GM18508 (cell line): ENCODE measurements around the gene MAPK10.
A peak's percentile ranks its signal among the peaks of the same experiment; 100 is the strongest.

Experiments
- ATAC-seq: cut with Tn5 transposase; IDR thresholded peaks from one replicate; pipeline ENCODE4 v1.9.1; 2021; ENCODE audit warnings: moderate number of reproducible peaks; ENCODE audit not compliant: insufficient read depth, unreplicated experiment

Gene MAPK10

DNA sequence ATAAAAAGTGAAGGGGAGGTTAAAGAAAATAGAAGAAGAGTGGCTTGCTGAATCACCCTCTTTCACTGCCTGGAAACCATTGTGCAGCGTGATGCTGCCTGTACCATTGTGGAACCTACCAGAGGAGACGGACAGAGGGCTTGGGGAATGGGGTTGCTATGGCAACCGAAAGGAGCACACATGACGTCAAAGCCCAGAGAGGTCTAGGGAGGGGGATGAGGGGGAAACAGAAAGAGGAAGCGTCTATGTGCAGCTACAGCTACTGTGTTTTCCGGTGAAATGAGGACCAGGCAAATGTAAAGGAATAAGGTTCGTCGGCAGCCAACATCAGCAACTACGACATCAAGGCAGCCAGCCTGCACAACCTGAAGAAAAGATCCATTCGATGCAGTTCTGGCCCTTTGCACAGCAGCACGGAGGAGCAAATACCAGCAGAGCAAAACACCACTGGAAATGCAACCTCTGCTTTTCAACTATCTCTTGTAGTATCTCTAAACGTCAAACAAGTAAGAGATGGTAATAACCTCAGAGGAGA, at the start of gene MAPK10:
Gene MAPK10 (minus strand): TSS at position 110 of the 535 bp plus-strand sequence.
- ATAC-seq = peak; percentile 96

DNA sequence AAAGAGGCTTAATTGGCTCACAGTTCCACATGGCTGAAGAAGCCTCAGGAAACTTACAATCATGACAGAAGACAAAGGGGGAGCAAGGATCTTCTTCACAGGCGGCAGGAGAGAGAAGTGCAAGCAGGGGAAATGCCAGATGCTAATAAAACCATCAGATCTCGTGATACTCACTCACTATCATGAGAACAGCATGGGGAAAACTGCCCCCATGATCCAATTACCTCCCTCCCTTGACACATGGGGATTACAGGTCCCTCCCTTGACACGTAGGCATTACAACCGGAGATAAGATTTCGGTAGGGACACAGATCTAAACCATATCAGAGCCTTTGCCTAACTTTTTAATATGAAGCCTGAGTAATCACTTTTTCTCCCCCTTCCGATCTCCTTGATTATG, 43.7 kb upstream of the MAPK10 start:
- ATAC-seq = no peak

DNA sequence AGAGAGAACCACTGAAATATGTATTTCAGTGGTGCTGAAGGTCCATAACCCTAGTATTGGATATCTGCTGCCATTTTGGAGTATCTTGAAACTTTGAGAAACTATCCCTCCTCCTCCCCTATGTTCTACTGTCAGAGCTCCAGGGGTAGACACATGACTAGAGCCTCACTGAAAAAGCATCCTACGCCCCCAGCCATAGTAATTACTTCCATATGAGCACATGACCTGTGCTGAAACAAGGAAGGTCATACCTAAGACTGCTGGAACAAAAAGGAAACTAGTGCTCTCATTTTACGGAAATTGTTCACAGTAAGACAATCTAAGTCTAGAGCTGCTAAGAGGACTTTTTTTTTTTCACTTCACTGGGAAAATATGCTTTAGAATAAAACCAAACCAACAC, 42.0 kb upstream of the MAPK10 start:
- ATAC-seq = no peak

DNA sequence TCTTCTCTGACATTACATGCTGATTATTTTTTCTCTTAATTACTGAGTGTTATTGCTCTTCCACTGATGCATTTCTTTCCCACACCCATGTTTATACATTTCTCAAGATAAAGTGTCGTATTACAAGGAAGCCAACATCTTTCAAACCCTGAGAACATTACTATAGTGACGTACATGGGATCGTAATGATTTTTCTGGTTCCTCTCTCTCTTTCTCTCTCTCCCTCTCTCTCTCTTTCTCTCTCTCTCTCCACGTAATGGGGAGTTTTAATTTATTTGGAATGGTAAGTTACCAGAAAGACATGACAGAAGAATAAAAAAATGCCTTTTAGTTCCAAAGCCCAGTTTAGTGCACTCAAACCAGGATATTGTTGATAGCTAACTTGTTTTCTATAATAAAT, 40.4 kb upstream of the MAPK10 start:
- no peak for ATAC-seq

DNA sequence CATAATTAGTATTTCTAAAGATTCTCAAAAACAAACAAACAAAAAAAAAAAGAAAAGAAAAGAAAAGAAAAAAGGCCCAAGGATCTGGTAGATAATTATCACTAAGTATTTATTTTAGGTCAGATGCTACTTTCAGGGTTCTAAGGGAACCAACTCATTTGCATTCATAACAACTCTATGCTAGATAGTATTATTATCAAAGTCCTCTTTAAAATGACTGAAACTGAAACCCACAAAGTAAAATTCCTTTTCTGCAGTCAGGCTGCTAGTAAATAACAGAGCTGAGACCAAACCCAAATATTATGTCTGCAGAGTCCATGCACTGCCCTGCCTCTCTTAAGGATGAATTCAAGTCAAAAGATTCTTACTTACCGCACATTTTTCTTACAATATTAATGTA, 38.3 kb upstream of the MAPK10 start:
- ATAC-seq = no peak

DNA sequence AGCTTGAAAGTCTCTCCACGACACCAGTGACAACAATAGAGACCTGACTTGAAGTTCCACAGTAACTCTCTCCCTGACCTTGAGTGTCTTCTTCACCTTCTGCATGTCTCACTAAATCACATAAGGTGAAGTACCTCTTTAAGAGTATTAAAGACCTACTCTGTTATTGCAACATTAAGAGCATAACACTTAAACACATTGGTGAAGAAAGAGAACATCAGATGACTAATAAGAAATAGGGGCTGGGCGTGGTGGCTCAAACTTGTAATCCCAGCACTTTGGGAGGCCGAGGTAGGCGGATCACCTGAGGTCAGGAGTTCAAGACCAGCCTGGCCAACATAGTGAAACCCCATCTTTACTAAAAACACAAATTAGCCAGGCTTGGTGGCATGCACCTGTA, 33.9 kb upstream of the MAPK10 start:
- ATAC-seq = no peak

DNA sequence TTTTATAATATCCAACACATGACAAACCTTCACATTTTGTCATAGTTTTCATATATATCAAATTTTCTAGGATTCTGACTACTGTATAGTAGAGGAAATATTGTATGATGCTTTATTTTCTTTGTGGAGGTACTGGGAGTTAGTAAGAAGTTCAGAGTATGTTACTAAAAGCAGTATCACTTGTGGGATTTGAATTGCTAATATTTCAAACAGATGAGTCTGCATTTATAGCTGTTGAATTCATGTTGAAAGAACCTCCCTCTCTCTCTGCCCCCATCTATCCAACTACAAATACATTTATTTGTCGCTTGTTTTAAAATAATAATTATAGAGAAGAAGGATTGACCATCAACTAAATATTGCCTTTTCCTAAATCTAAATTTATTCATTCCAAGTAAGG, 29.8 kb upstream of the MAPK10 start:
- ATAC-seq = no peak

DNA sequence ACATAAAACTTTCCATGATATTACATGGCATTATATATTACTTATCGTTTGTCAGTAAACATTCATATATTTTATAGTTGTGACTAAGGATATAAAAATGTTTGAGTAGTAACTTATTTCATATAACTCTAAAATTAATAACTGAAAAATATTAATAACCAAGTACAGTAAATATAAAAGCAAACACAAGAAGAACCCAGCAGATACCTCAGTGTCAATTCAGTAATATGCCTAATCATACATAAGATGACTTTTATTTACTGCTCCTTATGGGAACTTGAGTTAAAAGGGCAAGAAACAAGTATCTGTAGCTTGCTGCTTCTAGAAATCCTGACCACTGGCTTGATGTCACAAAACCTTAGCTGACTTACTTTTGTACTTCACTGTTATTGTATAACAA, 28.4 kb upstream of the MAPK10 start:
- ATAC-seq = no peak

DNA sequence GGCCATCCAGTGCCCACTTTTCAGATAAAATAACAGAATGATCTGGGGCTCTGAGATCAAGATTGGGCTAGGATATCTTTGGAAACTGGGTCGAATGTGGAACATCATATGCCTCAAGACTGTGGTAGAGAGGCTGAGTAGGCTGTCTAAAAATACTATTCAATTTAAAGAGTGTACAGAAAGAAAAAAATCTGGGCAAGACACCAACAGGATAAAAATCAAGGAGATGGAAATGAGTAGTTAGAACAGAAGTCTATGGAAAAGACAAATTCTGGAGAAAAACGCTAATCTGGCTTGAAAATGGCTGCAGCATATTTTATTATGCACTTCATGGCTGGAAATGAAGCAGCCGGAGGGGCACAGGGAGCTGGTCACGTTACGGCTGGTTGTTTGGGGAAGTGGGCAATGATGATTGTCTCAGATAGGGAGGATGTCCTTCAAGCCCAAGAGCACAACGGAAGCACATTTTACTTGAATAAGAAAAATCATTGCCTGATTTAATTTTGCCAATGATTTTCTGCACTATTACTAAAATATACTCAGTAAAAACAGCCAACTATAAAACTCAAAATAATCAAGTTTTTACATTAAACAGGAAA, 27.1 kb upstream of the MAPK10 start:
- ATAC-seq = no peak

DNA sequence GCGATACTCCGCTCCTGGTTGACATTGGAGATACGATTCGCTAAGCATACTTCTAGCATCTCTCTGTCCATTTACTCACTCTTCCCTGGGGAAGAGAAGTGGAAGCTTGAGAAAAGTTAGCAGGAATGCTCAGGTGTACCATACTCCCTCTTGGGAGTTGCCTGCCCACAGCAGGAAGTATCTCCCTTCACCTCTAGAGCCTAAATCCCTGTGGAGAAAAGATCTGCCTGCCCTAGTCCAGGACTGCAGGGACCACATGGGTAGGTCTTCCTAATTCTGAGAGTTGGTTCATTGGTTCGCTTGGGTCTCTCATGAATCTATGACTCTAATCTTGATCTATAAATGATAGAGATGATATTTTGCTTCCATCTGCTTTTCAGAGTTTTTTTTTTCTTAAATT, 26.3 kb upstream of the MAPK10 start:
- ATAC-seq = no peak

DNA sequence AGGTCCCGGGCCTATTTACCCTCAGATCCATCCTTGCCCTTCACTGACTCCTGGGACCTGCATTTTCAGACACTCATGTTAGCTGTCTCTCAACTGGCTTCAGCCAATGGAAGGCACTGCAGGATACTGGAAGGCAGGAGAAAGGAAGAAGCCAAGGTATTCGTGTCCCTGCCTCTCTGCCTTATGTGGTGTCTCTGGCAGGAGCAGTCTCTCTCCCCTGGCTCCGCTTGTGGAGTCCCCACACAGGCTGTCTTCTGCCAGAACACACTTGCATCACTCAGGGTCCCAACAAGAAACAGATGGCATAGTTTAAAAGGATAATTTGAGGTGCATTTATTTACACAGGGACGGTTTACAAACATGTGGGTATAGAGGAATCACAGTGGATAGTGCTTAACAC, 21.6 kb upstream of the MAPK10 start:
- ATAC-seq = no peak

DNA sequence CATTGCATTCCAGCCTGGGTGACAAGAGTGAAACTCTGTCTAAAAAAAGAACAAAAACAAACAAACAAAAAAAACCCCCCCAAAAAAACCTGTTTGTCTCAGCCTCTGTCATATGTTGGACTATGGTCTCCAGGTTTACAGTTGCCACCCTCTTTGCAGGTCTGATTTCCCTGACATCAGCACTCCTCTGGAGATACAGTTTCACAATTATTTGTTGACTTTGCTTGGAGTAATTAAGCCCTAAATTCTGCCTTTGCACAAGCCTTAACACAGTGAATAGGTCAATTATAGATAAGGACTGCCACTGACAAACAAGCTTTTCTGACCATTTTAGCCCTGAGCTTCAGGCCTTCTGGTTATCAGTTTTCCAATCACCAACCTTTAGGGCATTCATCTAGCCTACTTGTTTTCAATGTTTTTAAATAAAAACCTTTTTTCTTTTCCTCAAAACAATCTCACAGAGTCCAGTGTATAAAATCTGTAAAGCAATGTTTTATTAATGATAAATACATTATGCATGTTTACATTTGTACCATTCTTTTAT, 20.4 kb upstream of the MAPK10 start:
- ATAC-seq = no peak

DNA sequence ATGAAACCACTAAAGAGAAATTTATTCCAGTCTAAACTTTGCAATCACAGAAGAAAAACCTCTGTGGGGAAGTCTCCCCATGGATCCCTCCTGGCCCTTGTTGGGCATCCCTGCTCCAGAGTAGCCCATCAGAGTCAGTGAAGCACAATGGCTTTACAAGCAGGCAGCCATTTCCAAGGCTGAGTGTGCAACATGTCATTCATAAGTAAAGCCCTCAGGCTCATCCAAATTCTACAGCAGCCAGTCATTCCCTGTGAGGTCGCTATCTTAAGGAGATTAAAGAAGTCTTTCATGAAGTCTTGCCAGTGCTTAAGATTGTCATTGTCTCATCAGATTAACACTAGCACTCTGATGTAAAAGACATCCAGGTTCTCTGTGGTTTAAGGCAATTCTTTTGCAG, 17.0 kb upstream of the MAPK10 start:
- ATAC-seq = no peak

DNA sequence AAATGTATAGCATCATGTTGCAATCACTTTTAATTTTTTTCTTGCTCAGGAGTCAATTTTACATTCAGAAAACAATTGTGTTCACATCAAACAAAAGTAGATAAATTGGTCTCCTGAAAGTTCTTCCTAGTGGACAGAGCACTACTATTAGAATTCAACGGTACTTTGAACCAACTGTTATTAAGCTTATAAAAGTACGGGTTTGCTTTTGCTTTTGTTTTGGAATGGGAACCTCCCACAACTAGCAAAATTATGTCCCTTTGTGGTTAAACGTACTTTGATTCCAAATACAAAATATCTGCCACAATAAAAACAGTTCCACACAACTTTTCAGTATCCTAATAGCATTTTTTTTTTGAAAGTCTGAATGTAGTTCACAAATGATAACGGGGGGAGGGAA, 8.6 kb upstream of the MAPK10 start:
- ATAC-seq = no peak

DNA sequence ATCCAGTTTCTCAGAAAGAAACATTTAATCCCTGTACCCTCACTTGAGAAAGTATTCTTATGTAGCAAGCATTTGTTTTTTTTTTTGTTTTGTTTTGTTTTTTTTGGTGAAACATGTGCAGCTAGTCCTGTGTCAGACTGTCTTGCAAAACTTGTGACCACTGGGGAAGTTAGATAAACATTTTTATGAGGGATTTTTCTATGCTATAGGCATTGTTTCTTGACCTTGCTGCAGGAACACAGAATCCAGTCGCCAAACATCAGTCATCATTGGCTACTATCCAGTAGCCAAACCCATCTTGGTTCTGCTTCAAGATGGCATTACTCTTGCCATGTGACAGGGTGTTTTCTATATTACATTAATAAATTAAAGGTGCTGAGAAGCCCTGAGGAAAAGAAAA, 7.7 kb upstream of the MAPK10 start:
- no peak for ATAC-seq

DNA sequence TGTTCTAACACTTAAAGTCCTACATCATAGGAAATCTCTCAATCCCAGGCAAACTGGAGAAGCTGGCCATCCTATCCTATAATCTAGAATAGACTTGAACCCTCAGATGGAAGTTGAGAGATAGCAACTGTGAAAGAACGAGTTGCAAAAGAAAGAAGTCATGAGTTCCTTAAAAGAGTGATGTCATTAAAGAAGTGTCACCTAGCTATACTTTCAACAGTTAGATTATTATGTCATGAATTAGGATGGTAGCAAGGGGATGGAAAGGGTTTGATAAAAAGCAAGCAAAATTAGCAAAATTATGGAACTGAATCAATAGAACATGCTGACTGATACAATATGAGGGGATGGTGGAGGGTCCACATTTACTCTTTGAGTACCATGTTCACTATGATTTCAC, 7.1 kb upstream of the MAPK10 start:
- no peak for ATAC-seq

DNA sequence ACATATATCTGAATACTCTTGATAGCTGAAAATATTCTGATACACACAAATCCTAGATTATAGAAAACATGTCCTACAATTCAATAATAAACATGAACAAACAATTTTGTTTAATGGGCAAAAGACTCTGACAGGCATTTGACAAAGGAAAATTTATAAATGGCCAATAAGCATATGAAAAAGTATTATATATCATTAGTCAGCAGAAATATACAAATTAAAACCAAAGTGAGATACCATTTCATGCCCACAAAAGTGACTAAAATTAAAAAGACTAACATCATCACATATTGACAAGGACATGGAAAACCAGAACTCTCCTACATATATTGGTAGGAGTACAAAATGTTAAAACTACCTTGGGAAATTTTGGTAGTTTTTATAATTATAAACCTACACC, 2.7 kb upstream of the MAPK10 start:
- ATAC-seq = no peak

DNA sequence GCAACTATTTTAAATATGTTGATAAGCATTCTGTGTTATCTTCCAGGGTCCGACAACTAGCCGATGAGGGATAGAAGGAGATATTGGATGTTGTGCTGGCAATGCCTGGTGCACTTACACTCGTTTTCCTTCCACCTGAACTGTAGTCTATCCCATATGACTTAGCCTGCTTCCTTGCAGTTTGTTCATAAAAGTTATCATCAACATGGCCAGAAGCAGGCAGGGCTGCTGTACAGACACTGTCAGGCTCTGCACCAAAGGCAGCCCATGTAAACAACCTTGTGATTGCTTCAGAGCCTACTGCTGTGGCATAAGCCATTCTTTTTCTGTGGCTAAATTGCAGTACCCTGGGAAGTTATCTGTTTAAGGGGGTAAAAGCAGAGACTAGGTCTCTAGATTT, 1.6 kb downstream of the MAPK10 start:
- no peak for ATAC-seq

DNA sequence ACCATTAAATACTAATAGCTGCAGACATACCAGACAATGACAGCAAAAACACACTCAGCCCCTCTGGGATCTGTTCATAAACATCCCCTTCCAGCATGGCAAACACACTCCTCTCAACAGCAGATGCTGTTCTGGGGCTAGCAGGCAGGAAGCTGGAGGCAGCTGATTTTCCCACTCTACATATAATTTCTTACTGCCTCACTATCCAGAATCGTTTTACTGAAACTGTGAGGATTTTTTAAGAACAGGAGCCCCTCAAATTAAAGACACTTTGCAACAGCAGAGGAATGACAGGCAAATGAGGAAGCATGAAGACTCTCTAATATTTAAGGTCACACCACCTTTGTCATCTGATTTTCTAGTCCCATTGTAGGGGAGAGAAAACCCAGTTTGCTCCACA, 2.2 kb downstream of the MAPK10 start:
- ATAC-seq = no peak

DNA sequence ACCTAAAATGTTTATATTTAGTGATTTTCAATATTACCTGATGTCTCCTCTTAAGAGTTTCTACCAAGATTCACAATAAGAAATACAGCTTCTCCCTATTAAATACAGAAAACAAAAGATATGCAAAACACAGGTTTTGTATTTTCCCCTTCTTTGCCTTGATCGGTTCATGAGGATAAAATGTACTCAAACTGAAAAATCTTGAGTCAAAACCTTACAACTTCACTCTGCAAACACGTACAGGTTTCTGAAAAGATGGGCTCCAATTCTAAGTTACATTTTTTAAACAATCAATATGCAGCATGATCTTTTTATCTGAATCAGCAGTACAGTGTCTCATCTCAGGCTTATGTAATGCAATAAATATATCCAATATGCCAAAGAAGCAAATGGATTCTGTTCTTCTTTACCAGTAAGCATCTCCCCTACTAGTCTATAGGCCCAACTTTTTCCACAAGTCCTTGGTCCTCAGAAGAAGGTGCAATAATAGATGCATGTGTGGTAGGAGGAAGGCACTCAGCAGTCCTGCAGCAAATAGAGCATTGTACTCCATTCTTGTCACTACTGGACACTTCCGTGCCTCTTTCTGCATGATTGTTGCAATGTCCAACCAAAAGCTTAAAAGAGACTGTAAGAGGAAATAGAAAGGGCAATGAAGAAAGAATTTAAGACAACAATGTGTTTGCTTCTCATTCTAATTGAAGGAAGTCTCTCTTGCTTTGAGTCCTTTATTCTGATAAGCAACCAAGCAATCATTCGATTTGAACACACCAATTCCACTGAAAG, 3.2 kb downstream of the MAPK10 start:
- no peak for ATAC-seq

DNA sequence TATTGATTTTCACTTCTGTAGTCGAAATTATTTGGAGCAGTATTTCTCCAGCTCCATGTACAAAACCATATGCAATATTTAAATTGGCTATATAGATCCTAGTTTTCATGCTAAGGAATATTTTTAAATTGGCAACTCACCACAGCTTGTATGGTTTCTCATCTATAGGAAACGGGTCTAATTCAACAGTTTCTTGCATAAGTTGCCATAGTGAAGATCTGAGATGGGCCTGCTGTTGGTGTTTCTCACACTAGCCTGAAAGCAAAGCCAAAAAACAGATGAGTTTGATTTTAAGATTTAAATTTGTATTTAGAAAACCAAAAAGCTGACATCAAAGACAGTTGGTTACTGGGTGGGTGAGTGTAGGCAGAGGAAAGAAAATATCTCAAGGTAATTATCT, 5.5 kb downstream of the MAPK10 start:
- ATAC-seq = no peak

DNA sequence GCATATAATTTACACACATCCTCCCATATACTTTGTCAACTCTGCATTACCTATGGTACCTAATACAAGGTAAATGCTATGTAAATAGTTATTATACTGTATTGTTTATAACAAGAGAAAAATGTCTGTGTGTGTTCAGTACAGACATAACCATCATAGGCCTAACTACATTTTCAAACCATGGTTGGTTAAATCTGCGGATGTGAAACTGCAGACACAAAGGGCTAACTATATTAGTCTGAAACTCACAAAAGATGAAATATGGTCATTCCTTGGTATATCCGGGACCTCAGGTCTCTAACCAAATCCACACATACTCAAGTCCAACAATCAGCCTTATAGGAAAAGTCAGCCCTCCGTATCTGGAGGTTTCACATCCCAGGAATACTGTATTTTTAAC, 13.5 kb downstream of the MAPK10 start:
- no peak for ATAC-seq
